Measurements from ENCODE around the gene BGLAP. TPM values are rescaled to one million over a fixed set of nuclear protein-coding genes. Genes with fewer than 3 reads are reported as not detected.
A peak's percentile ranks its signal among the peaks of the same experiment; 100 is the strongest.

The BGLAP gene
- polyA plus RNA-seq, 1 of the 3 experiments (the other 2 are of a cell fraction) = 1.1 TPM

GRCh38 chr1:156283521-156283920 is 41.5 kb downstream of the BGLAP start:
- peaks cover 10 to 17% of the 10 kb centered on the region in 2 experiments; a peak in 2 of 4 replicates for H3K4me1 ChIP-seq (ENCODE audit: control insufficient read depth in 1 of 2, insufficient read depth in 2 of 2, low read depth in 1 of 2, low read length in 1 of 2)
- H3K27ac ChIP-seq (ENCODE audit: low read depth in 2 of 2, low read length in 1 of 2) = peak overlapping the region; percentile 69 to 86; a peak in 3 of 4 replicates
- peaks cover 31% of the 10 kb centered on the region for H4K20me1 ChIP-seq (ENCODE audit: insufficient read depth)
- peaks cover 52% of the 10 kb centered on the region for H3K79me2 ChIP-seq (ENCODE audit: insufficient read depth)
- 75% methylated on average over 1 of the region's 1 CpG for WGBS (ENCODE audit: low lambda C conversion rate)
- H2AFZ ChIP-seq (ENCODE audit: low read depth) = peak overlapping the region; percentile 95
- peak overlapping the region; percentile 84 for H3K9ac ChIP-seq
- H3K36me3 ChIP-seq (replicated peaks in 1 of 2; ENCODE audit: control insufficient read depth in 1 of 2, insufficient read depth in 2 of 2, low read length in 1 of 2) = peaks cover 15% of the 10 kb centered on the region in 2 experiments
- peaks cover 14% of the 10 kb centered on the region for H3F3A ChIP-seq (replicated peaks; ENCODE audit: insufficient read depth)
- peak overlapping the region; percentile 67 to 87 for H3K4me3 ChIP-seq (ENCODE audit: low read depth in 2 of 2, low read length in 1 of 2)
- TF ChIP-seq SIN3A (IDR thresholded peaks at IDR 0.05; ENCODE audit: borderline replicate concordance, low read depth, low read length) = no peak
- TF ChIP-seq, protein P1, sequence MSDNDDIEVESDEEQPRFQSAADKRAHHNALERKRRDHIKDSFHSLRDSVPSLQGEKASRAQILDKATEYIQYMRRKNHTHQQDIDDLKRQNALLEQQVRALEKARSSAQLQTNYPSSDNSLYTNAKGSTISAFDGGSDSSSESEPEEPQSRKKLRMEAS (IDR thresholded peaks at IDR 0.05; ENCODE audit: low read depth) = no peak
- TF ChIP-seq USF1 (IDR thresholded peaks at IDR 0.05; ENCODE audit: borderline replicate concordance, low read depth) = no peak
- no peak for TF ChIP-seq YY1 (IDR thresholded peaks at IDR 0.05; ENCODE audit: low read depth)
- TF ChIP-seq PBX3 (IDR thresholded peaks at IDR 0.05) = no peak
- TF ChIP-seq, protein P2, sequence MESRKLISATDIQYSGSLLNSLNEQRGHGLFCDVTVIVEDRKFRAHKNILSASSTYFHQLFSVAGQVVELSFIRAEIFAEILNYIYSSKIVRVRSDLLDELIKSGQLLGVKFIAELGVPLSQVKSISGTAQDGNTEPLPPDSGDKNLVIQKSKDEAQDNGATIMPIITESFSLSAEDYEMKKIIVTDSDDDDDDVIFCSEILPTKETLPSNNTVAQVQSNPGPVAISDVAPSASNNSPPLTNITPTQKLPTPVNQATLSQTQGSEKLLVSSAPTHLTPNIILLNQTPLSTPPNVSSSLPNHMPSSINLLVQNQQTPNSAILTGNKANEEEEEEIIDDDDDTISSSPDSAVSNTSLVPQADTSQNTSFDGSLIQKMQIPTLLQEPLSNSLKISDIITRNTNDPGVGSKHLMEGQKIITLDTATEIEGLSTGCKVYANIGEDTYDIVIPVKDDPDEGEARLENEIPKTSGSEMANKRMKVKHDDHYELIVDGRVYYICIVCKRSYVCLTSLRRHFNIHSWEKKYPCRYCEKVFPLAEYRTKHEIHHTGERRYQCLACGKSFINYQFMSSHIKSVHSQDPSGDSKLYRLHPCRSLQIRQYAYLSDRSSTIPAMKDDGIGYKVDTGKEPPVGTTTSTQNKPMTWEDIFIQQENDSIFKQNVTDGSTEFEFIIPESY (IDR thresholded peaks at IDR 0.05; ENCODE audit: borderline replicate concordance, low read depth) = no peak
- no peak for TF ChIP-seq RAD21 (IDR thresholded peaks at IDR 0.05; ENCODE audit: low read length)
- CTCF ChIA-PET = interaction anchor here (0.7 to 3.9 kb wide), 13 partner anchors 10 to 217 kb away, joined by 3 to 18 read pairs (median 4); partner anchors contain the start of gene VHLL
- peak overlapping the region; percentile 88 for H3K4me2 ChIP-seq
- H3K9me2 ChIP-seq = no peaks in the 10 kb centered on the region
- POLR2A ChIA-PET = interaction anchor here (1.0 to 2.3 kb wide), 6 partner anchors 8 to 71 kb away, joined by 3 to 9 read pairs (median 6); partner anchors contain the start of genes GLMP and PMF1
- no peaks in the 10 kb centered on the region for H3K27me3 ChIP-seq (ENCODE audit: insufficient read depth)
- no peaks in the 10 kb centered on the region for H3K9me3 ChIP-seq
- no peak for DNase-seq

DNA sequence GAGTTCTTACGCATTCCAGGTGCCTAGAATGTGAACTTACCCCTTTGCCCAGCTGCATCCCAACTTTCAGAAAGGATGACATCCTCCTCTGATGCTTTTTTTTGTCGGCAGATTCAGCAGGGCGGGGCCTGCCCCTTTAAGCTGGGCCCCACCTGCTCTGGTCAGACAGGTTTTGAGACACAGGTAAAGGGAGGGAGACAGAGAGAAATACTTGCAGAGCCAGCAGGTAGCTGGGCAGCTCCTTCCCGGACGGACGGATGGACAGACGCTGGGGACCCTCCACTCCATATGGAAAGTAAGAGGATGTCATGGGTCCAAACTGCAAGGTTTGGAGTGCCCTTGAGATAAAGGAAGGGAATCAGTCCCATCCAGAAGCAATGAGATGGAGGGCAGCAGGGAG is 42.1 kb downstream of the BGLAP start, which contains the start of gene TMEM79:
Gene TMEM79, plus strand, starts transcription at position 214 of the 400 bp plus-strand sequence. CDS start 902 bp downstream, outside the sequence.
- peaks cover 14% of the 10 kb centered on the region for H3F3A ChIP-seq (replicated peaks; ENCODE audit: insufficient read depth)
- ChIA-PET POLR2A (no interaction called here), CTCF (interaction anchor here (1.1 to 2.4 kb wide), 6 partner anchors 15 to 218 kb away, joined by 3 to 8 read pairs (median 4); partner anchors contain the start of gene VHLL)
- no peaks in the 10 kb centered on the region for H3K9me2 ChIP-seq
- no peak for DNase-seq
- peak within 1 kb of the TSS; percentile 95 for H2AFZ ChIP-seq (ENCODE audit: low read depth)
- peak within 1 kb of the TSS; percentile 67 to 87 for H3K4me3 ChIP-seq (ENCODE audit: low read depth in 2 of 2, low read length in 1 of 2)
- peak within 1 kb of the TSS; percentile 69 to 86; a peak in 3 of 4 replicates for H3K27ac ChIP-seq (ENCODE audit: low read depth in 2 of 2, low read length in 1 of 2)
- H3K36me3 ChIP-seq (replicated peaks in 1 of 2; ENCODE audit: control insufficient read depth in 1 of 2, insufficient read depth in 2 of 2, low read length in 1 of 2) = peaks cover 11 to 16% of the 10 kb centered on the region in 2 experiments
- peaks cover 46% of the 10 kb centered on the region for H3K79me2 ChIP-seq (ENCODE audit: insufficient read depth)
- H4K20me1 ChIP-seq (ENCODE audit: insufficient read depth) = peaks cover 28% of the 10 kb centered on the region
- no peaks in the 10 kb centered on the region for H3K9me3 ChIP-seq
- 92% methylated on average over 7 of the region's 7 CpGs for WGBS (ENCODE audit: low lambda C conversion rate)
- TF ChIP-seq USF2 (IDR thresholded peaks at IDR 0.05; ENCODE audit: borderline replicate concordance, low read depth, low read length) = no peak
- TF ChIP-seq, protein P2 (IDR thresholded peaks at IDR 0.05; ENCODE audit: borderline replicate concordance, low read depth) = no peak
- TF ChIP-seq FOSL2 (IDR thresholded peaks at IDR 0.05; ENCODE audit: borderline replicate concordance, low read depth) = no peak
- no peak for TF ChIP-seq EZH2phosphoT487 (IDR thresholded peaks at IDR 0.05; ENCODE audit: borderline replicate concordance, low read depth)
- H3K27me3 ChIP-seq (ENCODE audit: insufficient read depth) = no peaks in the 10 kb centered on the region
- peak within 1 kb of the TSS; percentile 88 for H3K4me2 ChIP-seq
- H3K9ac ChIP-seq = peak within 1 kb of the TSS; percentile 84
- H3K4me1 ChIP-seq (ENCODE audit: control insufficient read depth in 1 of 2, insufficient read depth in 2 of 2, low read depth in 1 of 2, low read length in 1 of 2) = peaks cover 10 to 17% of the 10 kb centered on the region in 2 experiments; a peak in 2 of 4 replicates
